Natural killer cell (primary cell): ENCODE results near the gene RNF214. TPM values are rescaled to one million over a fixed set of nuclear protein-coding genes. Genes with fewer than 3 reads are reported as not detected.

ENCODE experiments used
- ATAC-seq, 3 donors: fragments of 150-1000 bp in 2 of 3; fragments of 200-7000 bp in 1 of 3; cut with Tn5 transposase; 1 replicate in 1 of 3; 2 replicates in 2 of 3; pipeline ENCODE4 v1.10.0; 2021; ENCODE audit warnings: mild to moderate bottlenecking in 2 of 3, moderate library complexity in 2 of 3
- DNase-seq, 2 donors: peaks; one replicate each; pipeline versions ENCODE4 v3.0.0 to v3.0.0-alpha.2; 2013 to 2021; ENCODE audit warnings: mixed read lengths in 1 of 2
- H3K27ac ChIP-seq: one replicate; pipeline ENCODE4 v1.5.1; 2013; ENCODE audit warnings: mild to moderate bottlenecking, low read length
- H3K27me3 ChIP-seq: one replicate; pipeline ENCODE4 v1.6.1; 2013; ENCODE audit warnings: low read length; ENCODE audit not compliant: control insufficient read depth, insufficient read depth
- H3K36me3 ChIP-seq: one replicate; pipeline ENCODE4 v1.6.1; 2013; ENCODE audit warnings: low read length; ENCODE audit not compliant: control insufficient read depth, insufficient read depth
- H3K4me1 ChIP-seq: one replicate; pipeline ENCODE4 v1.6.1; 2013; ENCODE audit warnings: low read length; ENCODE audit not compliant: control insufficient read depth, insufficient read depth
- H3K4me3 ChIP-seq: one replicate; pipeline ENCODE4 v1.5.1; 2013; ENCODE audit warnings: low read length
- H3K9me3 ChIP-seq: one replicate; pipeline ENCODE4 v1.6.1; 2013; ENCODE audit warnings: low read length; ENCODE audit not compliant: control insufficient read depth, insufficient read depth
- H3K27ac Mint-ChIP-seq, 2 donors: one replicate each; pipeline ENCODE4 v1.8.0; 2022; ENCODE audit warnings: mild to moderate bottlenecking in 2 of 2, mixed read lengths in 2 of 2, moderate library complexity in 1 of 2
- H3K27me3 Mint-ChIP-seq, 2 donors: one replicate each; pipeline ENCODE4 v1.8.0; 2022; ENCODE audit warnings: low read depth in 2 of 2, mixed read lengths in 2 of 2
- H3K36me3 Mint-ChIP-seq: one replicate; pipeline ENCODE4 v1.8.0; 2022; ENCODE audit warnings: mixed read lengths
- H3K4me1 Mint-ChIP-seq, 2 donors: one replicate each; pipeline ENCODE4 v1.8.0; 2022; ENCODE audit warnings: mixed read lengths in 2 of 2
- H3K4me3 Mint-ChIP-seq: one replicate; pipeline ENCODE4 v1.8.0; 2022; ENCODE audit warnings: mild to moderate bottlenecking, moderate library complexity, mixed read lengths
- H3K9me3 Mint-ChIP-seq, 2 donors: one replicate each; pipeline ENCODE4 v1.8.0; 2022; ENCODE audit warnings: mixed read lengths in 2 of 2
- CTCF ChIP-seq: fragments of 200-600 bp; IDR thresholded peaks from one replicate; pipeline ENCODE4 v1.8.0; 2022; ENCODE audit warnings: antibody characterized with exemption
- WGBS: methylation state at CpG from one replicate; pipeline ENCODE4 v1.1.7; 2013; ENCODE audit warnings: missing lambda C conversion rate; ENCODE audit not compliant: insufficient coverage; 5-methylcytosine and 5-hydroxymethylcytosine counted together
- intact Hi-C: fragments of 100-400 bp; cut with micrococcal nuclease; formaldehyde crosslinking; loops from one replicate; pipeline ENCODE4 v1.14.2; 2022
- total RNA-seq, 4 donors: library from RNA; stranded (reverse); fragments of 120-200 nt in 1 of 4; gene quantifications; one replicate each; pipeline versions ENCODE4 v1.2.3 to v1.2.4, GENCODE V29; 2013 to 2022

The RNF214 gene
- total RNA-seq, 3 donors from 2014 or later (not counting 1 experiment from before 2014, with no cell fraction given) = 13.7 to 20.7 (median 17.3) TPM

DNA sequence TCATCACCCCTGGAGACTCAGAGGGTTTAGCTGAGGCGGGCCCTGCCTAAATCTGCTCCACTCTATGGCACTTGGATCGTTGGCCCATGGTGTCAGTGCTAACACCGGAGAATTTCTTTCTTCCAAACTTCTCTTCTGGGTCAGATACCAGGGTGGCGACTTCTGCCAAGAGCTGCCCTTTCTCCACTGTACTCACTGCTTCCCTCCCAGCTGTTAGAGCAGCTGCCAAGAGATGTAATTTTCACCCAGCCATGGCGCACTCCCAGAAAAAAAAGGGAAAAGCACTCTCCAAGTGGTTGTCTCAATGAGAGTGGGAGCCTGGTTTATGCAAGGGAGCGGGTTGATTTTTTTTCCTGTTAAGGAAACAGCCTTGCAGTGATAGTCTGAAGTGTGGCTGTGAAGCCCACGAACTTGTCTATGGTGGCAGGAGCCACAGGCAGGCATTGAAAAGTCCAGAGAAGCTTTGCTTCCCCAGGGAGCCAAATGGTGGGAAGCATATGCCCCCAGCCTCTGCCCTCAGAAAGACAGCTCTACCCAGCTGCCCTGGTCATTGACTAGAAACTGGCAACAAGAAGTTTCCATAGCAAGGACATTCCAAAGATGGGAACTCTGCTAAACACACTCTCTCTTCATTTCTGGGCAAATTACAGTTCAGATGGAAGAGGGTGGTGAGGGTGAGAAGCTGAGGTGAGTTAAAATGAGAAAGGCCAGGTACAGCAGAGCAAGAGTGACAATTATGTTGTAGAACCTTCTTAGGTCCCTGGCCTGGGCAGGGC lies 11.3 kb upstream of the RNF214 start:
- Mint-ChIP-seq H3K27me3 (no peaks in the 10 kb centered on the region), H3K4me1 (peaks cover 5 to 18% of the 10 kb centered on the region in 2 donors), H3K4me3 (no peak overlapping the region), H3K36me3 (peaks cover 6% of the 10 kb centered on the region), H3K27ac (peak overlapping the region in 1 of 2 donors; percentile 8), H3K9me3 (no peaks in the 10 kb centered on the region)
- Histone ChIP-seq H3K27me3 (no peaks in the 10 kb centered on the region), H3K36me3 (peaks cover 93% of the 10 kb centered on the region), H3K4me3 (no peak overlapping the region), H3K9me3 (no peaks in the 10 kb centered on the region), H3K4me1 (no peaks in the 10 kb centered on the region), H3K27ac (no peak overlapping the region)
- WGBS = 96% methylated on average over 7 of the region's 7 CpGs
- ATAC-seq (no peak), DNase-seq (no peak)
- TF ChIP-seq CTCF = no peak
- intact Hi-C loops = loop anchor here (10.0 kb wide), 1 partner anchor 336 kb away; no protein-coding TSS in a partner anchor

DNA sequence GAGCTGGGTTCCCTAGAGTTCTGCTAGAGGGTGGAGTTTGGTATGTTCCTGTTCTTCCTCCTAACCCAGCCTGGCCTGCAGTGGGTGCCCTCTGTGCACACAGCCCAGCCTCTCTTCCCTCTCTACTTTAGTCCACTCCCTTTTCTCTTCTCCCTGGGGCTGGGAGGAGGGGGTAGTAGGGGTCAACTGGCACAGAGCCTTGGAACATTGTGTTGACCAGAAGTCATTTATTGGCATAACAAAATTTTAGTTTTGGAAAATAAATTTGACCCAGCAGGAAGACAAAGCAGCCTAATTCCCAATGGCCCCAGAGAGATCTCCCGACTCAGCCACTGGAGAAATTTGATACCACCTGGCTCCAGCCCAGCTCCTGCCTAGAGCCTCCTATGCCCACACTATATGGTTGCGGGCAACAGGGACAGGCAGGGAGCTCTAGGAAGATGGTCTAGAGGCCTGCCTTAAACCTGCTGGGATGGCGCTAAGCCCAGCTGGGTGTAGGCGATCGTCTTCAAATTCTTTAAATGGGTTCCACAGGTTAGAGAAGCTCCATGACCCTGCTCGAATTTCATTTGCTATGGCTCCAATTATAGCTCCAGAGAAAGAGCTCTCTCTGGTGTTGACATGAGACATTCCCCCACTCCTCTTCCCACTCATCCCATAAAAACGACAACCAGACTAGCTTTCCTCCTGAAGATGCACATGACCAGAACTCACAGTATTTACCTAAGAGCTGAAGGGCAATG lies 10.5 kb upstream of the RNF214 start:
- Histone ChIP-seq H3K27me3 (no peaks in the 10 kb centered on the region), H3K4me1 (peaks cover 3% of the 10 kb centered on the region), H3K9me3 (no peaks in the 10 kb centered on the region), H3K36me3 (peaks cover 94% of the 10 kb centered on the region), H3K27ac (no peak overlapping the region), H3K4me3 (no peak overlapping the region)
- peaks cover 6% of the 10 kb centered on the region for H3K36me3 Mint-ChIP-seq
- no peaks in the 10 kb centered on the region for H3K27me3 Mint-ChIP-seq
- TF ChIP-seq CTCF = no peak
- no peak overlapping the region for H3K4me3 Mint-ChIP-seq
- H3K9me3 Mint-ChIP-seq = no peaks in the 10 kb centered on the region
- DNase-seq = no peak
- intact Hi-C loops = loop anchor here (10.0 kb wide), 1 partner anchor 337 kb away; no protein-coding TSS in a partner anchor
- peaks cover 11 to 25% of the 10 kb centered on the region in 2 donors for H3K4me1 Mint-ChIP-seq
- 97% methylated on average over 7 of the region's 7 CpGs for WGBS
- no peak for ATAC-seq
- H3K27ac Mint-ChIP-seq = peak overlapping the region in 1 of 2 donors; percentile 38

DNA sequence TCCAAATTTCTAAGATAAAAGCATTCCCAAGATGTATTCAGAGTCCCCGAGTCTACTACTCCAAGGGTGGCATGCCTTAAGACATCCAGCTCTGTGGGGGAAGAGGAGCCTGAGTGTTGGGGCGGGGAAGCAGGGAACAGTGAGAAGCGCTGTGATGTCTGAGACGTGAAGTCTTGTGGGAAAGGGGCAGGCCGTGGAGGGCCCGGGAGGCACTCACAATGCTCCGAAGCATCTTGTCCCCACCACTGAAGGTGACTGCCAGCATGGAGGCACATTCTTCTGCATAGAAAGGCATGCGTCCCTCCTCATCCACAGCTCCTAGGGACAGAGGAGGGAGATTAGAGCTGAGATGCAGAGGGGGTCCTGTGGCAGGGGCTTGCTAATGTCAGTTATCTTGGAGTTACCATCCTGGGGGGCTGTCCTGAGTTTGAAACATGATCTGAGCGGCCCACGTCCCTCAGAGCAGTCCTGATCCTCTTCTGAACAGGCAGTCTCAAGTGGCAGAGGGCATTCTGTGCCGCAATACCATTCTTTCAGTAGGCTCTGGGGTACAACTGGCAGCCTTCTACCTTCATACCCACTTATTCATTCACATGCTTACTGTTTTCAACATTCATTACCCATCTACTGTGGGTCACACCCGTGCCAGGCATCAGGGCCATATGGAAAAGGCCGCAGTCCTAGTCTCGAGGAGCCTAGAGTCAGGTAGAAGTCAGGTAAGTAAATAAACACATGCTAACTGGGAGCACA lies 9.3 kb upstream of the RNF214 start:
- H3K27me3 ChIP-seq = no peaks in the 10 kb centered on the region
- WGBS = 97% methylated on average over 14 of the region's 14 CpGs
- Mint-ChIP-seq H3K36me3 (no peaks in the 10 kb centered on the region), H3K9me3 (no peaks in the 10 kb centered on the region), H3K4me3 (no peak overlapping the region), H3K4me1 (peaks cover 14 to 30% of the 10 kb centered on the region in 2 donors), H3K27me3 (no peaks in the 10 kb centered on the region), H3K27ac (no peak overlapping the region)
- no peaks in the 10 kb centered on the region for H3K9me3 ChIP-seq
- H3K4me1 ChIP-seq = peaks cover 3% of the 10 kb centered on the region
- intact Hi-C loops = loop anchor here (10.0 kb wide), 1 partner anchor 338 kb away; no protein-coding TSS in a partner anchor
- no peak for TF ChIP-seq CTCF
- no peak overlapping the region for H3K4me3 ChIP-seq
- DNase-seq (no peak), ATAC-seq (no peak)
- no peak overlapping the region for H3K27ac ChIP-seq
- H3K36me3 ChIP-seq = peaks cover 92% of the 10 kb centered on the region
